PC-3 (cell line): ENCODE data around the gene TMEM187. TPM values are rescaled to one million over a fixed set of nuclear protein-coding genes. Genes with fewer than 3 reads are reported as not detected.
A peak's percentile ranks its signal among the peaks of the same experiment; 100 is the strongest.

Experiments used
- ATAC-seq: fragments of 200-7000 bp; cut with Tn5 transposase; 2 replicates; pipeline ENCODE4 v1.9.1; 2020; ENCODE audit warnings: mild to moderate bottlenecking, moderate library complexity
- BruUV-seq: library from RNA; stranded (reverse); fragments of 400-500 nt; replicated peaks from 2 replicates; lab custom pipeline; 2021; lab: Mats Ljungman, UMichigan
- CTCF ChIA-PET: fragments of 300-600 bp; sonication (Branson Sonifier 250); formaldehyde crosslinking; loops from one replicate; lab custom pipeline; 2022; ENCODE audit warnings: antibody characterized with exemption; lab: Charles Lee
- POLR2A ChIA-PET: fragments of 300-600 bp; sonication (Branson Sonifier 250); formaldehyde crosslinking; loops from one replicate; lab custom pipeline; 2022; ENCODE audit warnings: antibody characterized with exemption; ENCODE audit not compliant: unreplicated experiment; lab: Charles Lee
- DNase-seq: peaks from one replicate; pipeline ENCODE4 v3.0.0-alpha.2; 2015
- H2AFZ ChIP-seq: fragments of 300-600 bp; sonication (generic); 2 replicates; pipeline ENCODE4 v1.6.0; 2016; ENCODE audit warnings: antibody characterized with exemption, low read length
- H3F3A ChIP-seq: fragments of 300-600 bp; sonication (generic); one replicate; pipeline ENCODE4 v1.6.0; 2017; ENCODE audit warnings: antibody characterized with exemption, low read length, control low read depth, mild to moderate bottlenecking; ENCODE audit not compliant: unreplicated experiment
- H3K27ac ChIP-seq: fragments of 300-600 bp; sonication (generic); 2 replicates; pipeline ENCODE4 v1.5.1; 2016; ENCODE audit warnings: mild to moderate bottlenecking, low read length
- H3K27me3 ChIP-seq: fragments of 300-600 bp; sonication (generic); 2 replicates; pipeline ENCODE4 v1.6.1; 2016; ENCODE audit warnings: low read length, mixed read lengths
- H3K36me3 ChIP-seq: fragments of 300-600 bp; sonication (generic); 2 replicates; pipeline ENCODE4 v1.6.1; 2016; ENCODE audit warnings: low read depth, mixed run types, low read length, mixed read lengths
- H3K4me1 ChIP-seq: fragments of 300-600 bp; sonication (generic); 2 replicates; pipeline ENCODE4 v1.5.1; 2016; ENCODE audit warnings: low read length; ENCODE audit not compliant: insufficient read depth
- H3K4me2 ChIP-seq: fragments of 300-600 bp; sonication (generic); 2 replicates; pipeline ENCODE4 v1.6.0; 2016; ENCODE audit warnings: low read length
- H3K4me3 ChIP-seq: fragments of 300-600 bp; sonication (generic); 2 replicates; pipeline ENCODE4 v1.5.1; 2016; ENCODE audit warnings: mild to moderate bottlenecking, low read length, mixed read lengths
- H3K79me2 ChIP-seq: fragments of 300-600 bp; sonication (generic); 2 replicates; pipeline ENCODE4 v1.6.1; 2017; ENCODE audit warnings: low read length, mixed read lengths
- H3K9ac ChIP-seq: fragments of 300-600 bp; sonication (generic); 2 replicates; pipeline ENCODE4 v1.6.0; 2016; ENCODE audit warnings: mild to moderate bottlenecking, low read length
- H3K9me2 ChIP-seq: fragments of 300-600 bp; sonication (generic); replicated peaks from 2 replicates; pipeline ENCODE4 v1.6.1; 2016; ENCODE audit warnings: mixed run types, low read length, mixed read lengths
- H3K9me3 ChIP-seq: fragments of 300-600 bp; sonication (generic); 2 replicates; pipeline ENCODE4 v1.6.1; 2016; ENCODE audit warnings: low read length, mixed read lengths
- H4K20me1 ChIP-seq: fragments of 300-600 bp; sonication (generic); 2 replicates; pipeline ENCODE4 v1.6.1; 2016; ENCODE audit warnings: low read length, mixed read lengths
- CTCF ChIP-seq: fragments of 300-600 bp; sonication (generic); conservative IDR thresholded peaks from 2 replicates; pipeline ENCODE4 v1.5.1; 2017; ENCODE audit warnings: antibody characterized with exemption, low read depth, mild to moderate bottlenecking, low read length
- EZH2 ChIP-seq: fragments of 300-600 bp; sonication (generic); IDR thresholded peaks from one replicate; pipeline ENCODE4 v1.6.1; 2017; ENCODE audit warnings: antibody characterized with exemption, mild to moderate bottlenecking, low read length; ENCODE audit not compliant: unreplicated experiment
- EZH2phosphoT487 ChIP-seq: fragments of 300-600 bp; sonication (generic); IDR thresholded peaks from 2 replicates; pipeline ENCODE4 v1.6.1; 2018; ENCODE audit warnings: mild to moderate bottlenecking, antibody characterized with exemption, low read length, borderline replicate concordance
- intact Hi-C: fragments of 100-400 bp; cut with micrococcal nuclease; formaldehyde crosslinking; loops from 2 replicates; pipeline ENCODE4 v1.9.0; 2023
- total RNA-seq: library from RNA; depleted of rRNA; stranded (reverse); fragments of >200 nt; gene quantifications from 2 replicates; pipeline ENCODE4 v1.2.3, GENCODE V29; 2014

The TMEM187 gene
- total RNA-seq, 1 experiment from 2014 or later, result 10.6 TPM

GRCh38 chrX:154006947-154007346 lies 34.4 kb downstream of the TMEM187 start:
- H3F3A ChIP-seq, result no peaks in the 10 kb centered on the region
- H3K36me3 ChIP-seq, result peaks cover 8% of the 10 kb centered on the region
- no peak for TF ChIP-seq CTCF
- TF ChIP-seq EZH2, result no peak
- TF ChIP-seq EZH2phosphoT487, result no peak
- ChIA-PET CTCF (no interaction called here), POLR2A (no interaction called here)
- ATAC-seq (no peak), DNase-seq (no peak)
- H3K4me1 ChIP-seq, result no peaks in the 10 kb centered on the region
- H2AFZ ChIP-seq, result no peak overlapping the region
- no peak overlapping the region for H3K4me2 ChIP-seq
- no TSS peak for BruUV-seq
- no peak overlapping the region for H3K4me3 ChIP-seq
- no peaks in the 10 kb centered on the region for H3K9me2 ChIP-seq
- no peaks in the 10 kb centered on the region for H3K27me3 ChIP-seq
- no peaks in the 10 kb centered on the region for H3K79me2 ChIP-seq
- intact Hi-C loops, result no loop called here
- no peaks in the 10 kb centered on the region for H4K20me1 ChIP-seq
- H3K9me3 ChIP-seq, result no peaks in the 10 kb centered on the region
- H3K27ac ChIP-seq, result no peak overlapping the region
- no peak overlapping the region for H3K9ac ChIP-seq

GRCh38 chrX:154008521-154008920 lies 36.0 kb downstream of the TMEM187 start:
- Histone ChIP-seq H3K27me3 (no peaks in the 10 kb centered on the region), H3K4me1 (no peaks in the 10 kb centered on the region), H3K27ac (no peak overlapping the region), H3K4me2 (no peak overlapping the region), H3K79me2 (no peaks in the 10 kb centered on the region), H3F3A (no peaks in the 10 kb centered on the region), H3K9me3 (no peaks in the 10 kb centered on the region), H3K9me2 (no peaks in the 10 kb centered on the region), H3K36me3 (peaks cover 22% of the 10 kb centered on the region), H4K20me1 (0 out of 2 replicates have a peak, but pooled peaks cover 3% of the 10 kb centered on the region), H3K4me3 (no peak overlapping the region), H3K9ac (no peak overlapping the region), H2AFZ (no peak overlapping the region)
- POLR2A ChIA-PET, result no interaction called here
- ATAC-seq (no peak), DNase-seq (no peak)
- no TSS peak for BruUV-seq
- CTCF ChIA-PET, result no interaction called here
- intact Hi-C loops, result no loop called here
- TF ChIP-seq EZH2phosphoT487, result no peak

GRCh38 chrX:154010330-154011087 lies 38.0 kb downstream of the TMEM187 start:
- ChIA-PET POLR2A (no interaction called here), CTCF (no interaction called here)
- TSS peak; percentile 70 for BruUV-seq
- Histone ChIP-seq H3K4me2 (no peak overlapping the region), H3K9me2 (no peaks in the 10 kb centered on the region), H2AFZ (no peak overlapping the region), H3K9me3 (no peaks in the 10 kb centered on the region), H3K36me3 (peaks cover 23% of the 10 kb centered on the region), H3K27me3 (no peaks in the 10 kb centered on the region), H3K4me1 (no peaks in the 10 kb centered on the region), H3K79me2 (0 out of 2 replicates have a peak, but pooled peaks cover under 1% of the 10 kb centered on the region), H3K4me3 (no peak overlapping the region), H3F3A (no peaks in the 10 kb centered on the region), H3K27ac (no peak overlapping the region), H4K20me1 (0 out of 2 replicates have a peak, but pooled peaks cover 3% of the 10 kb centered on the region), H3K9ac (no peak overlapping the region)
- no peak for DNase-seq
- ATAC-seq, result no peak
- intact Hi-C loops, result no loop called here
- TF ChIP-seq EZH2 (no peak), CTCF (no peak), EZH2phosphoT487 (no peak)
